Measurements from ENCODE around the gene MT1M. TPM values are rescaled to one million over a fixed set of nuclear protein-coding genes. Genes with fewer than 3 reads are reported as not detected.

The MT1M gene
- total and polyA plus RNA-seq, 2 experiments from 2014 or later: 1.1 to 4.7 TPM

DNA sequence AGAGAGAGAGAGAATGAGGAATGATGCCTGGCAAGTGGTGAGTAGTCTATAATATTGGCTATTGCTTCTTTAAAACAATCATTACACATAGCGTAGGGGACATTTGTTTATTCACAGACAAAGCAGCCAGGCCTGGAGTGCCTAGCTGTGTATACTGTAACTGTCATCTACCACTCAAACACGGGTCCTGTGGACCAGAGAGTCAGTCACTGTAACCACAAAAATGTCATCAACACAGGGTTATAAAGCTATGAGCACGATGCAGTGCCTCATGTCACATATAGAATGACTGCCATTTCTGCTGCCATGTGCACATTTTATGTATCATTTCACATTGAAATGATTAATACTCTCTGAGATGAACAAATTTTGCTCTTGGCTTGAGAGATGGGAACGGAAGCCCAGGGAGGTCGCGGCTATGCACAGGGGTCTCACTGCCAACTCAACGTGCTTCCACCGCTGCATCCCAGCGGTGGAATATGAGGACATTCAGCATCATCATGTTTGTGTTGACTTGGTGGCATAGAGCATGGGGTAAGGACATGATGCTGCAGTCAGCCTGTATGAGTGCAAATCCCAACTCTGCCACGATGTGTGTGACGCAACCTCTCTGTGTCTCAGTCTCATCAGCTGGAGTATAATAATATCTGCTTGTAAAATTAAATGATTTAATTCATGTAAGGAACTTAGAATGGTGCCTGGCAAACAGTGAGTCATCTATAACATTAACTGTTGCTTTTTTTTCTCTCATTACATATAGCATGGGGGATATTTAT lies 40.5 kb downstream of the MT1M start (continued):
- TF ChIP-seq STAT1 (IDR thresholded peaks at IDR 0.05; ENCODE audit: unreplicated experiment) (no peak), NANOG (IDR thresholded peaks at IDR 0.05; ENCODE audit: borderline replicate concordance) (no peak), POLR2AphosphoS5 (IDR thresholded peaks at IDR 0.05; ENCODE audit: low read depth) (no peak), EZH2phosphoT487 (IDR thresholded peaks at IDR 0.05; ENCODE audit: unreplicated experiment) (no peak), REST (IDR thresholded peaks at IDR 0.05; ENCODE audit: unreplicated experiment) (no peak)
- TF ChIP-seq, protein P1, sequence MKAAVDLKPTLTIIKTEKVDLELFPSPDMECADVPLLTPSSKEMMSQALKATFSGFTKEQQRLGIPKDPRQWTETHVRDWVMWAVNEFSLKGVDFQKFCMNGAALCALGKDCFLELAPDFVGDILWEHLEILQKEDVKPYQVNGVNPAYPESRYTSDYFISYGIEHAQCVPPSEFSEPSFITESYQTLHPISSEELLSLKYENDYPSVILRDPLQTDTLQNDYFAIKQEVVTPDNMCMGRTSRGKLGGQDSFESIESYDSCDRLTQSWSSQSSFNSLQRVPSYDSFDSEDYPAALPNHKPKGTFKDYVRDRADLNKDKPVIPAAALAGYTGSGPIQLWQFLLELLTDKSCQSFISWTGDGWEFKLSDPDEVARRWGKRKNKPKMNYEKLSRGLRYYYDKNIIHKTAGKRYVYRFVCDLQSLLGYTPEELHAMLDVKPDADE (IDR thresholded peaks at IDR 0.05): no peak

GRCh38 chr16:56673921-56674320 lies 41.5 kb downstream of the MT1M start:
- Mint-ChIP-seq H3K36me3 (ENCODE audit: low read depth) (peaks cover 16% of the 10 kb centered on the region), H3K4me1 (peaks cover 45% of the 10 kb centered on the region), H3K9me3 (no peaks in the 10 kb centered on the region), H3K4me3 (peak overlapping the region; percentile 36), H3K27ac (peak overlapping the region; percentile 83), H3K27me3 (ENCODE audit: insufficient read depth, low read depth, poor library complexity) (peaks cover 67% of the 10 kb centered on the region)
- ATAC-seq (peak; percentile 11), DNase-seq (ENCODE audit: low spot score) (peak; percentile 66)
- Histone ChIP-seq H3K36me3 (ENCODE audit: insufficient read depth) (no peaks in the 10 kb centered on the region), H3K9me2 (ENCODE audit: insufficient read depth) (no peaks in the 10 kb centered on the region), H3K27ac (ENCODE audit: low read depth) (peak overlapping the region; percentile 100), H3K4me2 (peak overlapping the region; percentile 93; the same call in 1 of the 2 replicates), H3K27me3 (ENCODE audit: insufficient read depth) (peaks cover 49% of the 10 kb centered on the region), H3K4me3 (no peak overlapping the region; the same call in 1 of the 2 replicates), H3F3A (replicated peaks; ENCODE audit: low read depth) (peaks cover 12% of the 10 kb centered on the region), H2AFZ (no peak overlapping the region), H3K4me1 (ENCODE audit: insufficient read depth) (peaks cover 50% of the 10 kb centered on the region), H3K79me2 (replicated peaks; ENCODE audit: insufficient read depth) (no peaks in the 10 kb centered on the region), H4K20me1 (replicated peaks; ENCODE audit: insufficient read depth) (no peaks in the 10 kb centered on the region)
- TF ChIP-seq CTCF (conservative IDR thresholded peaks at IDR 0.05; ENCODE audit: low read depth in 2 of 2) (peak; percentile 71 to 75), EZH2phosphoT487 (IDR thresholded peaks at IDR 0.05; ENCODE audit: unreplicated experiment) (no peak)

Data from GM23338 (cell line).